Measurements from ENCODE around the gene MKI67. TPM values are rescaled to one million over a fixed set of nuclear protein-coding genes. Genes with fewer than 3 reads are reported as not detected.

The MKI67 gene
- polyA plus RNA-seq, 1 donor from 2014 or later: 0.16 TPM

GRCh38 chr10:128065881-128066534, 60.2 kb downstream of the MKI67 start:
- H3K9me3 ChIP-seq (ENCODE audit: low read length): no peaks in the 10 kb centered on the region
- H3K36me3 ChIP-seq (ENCODE audit: insufficient read depth, low read length): no peaks in the 10 kb centered on the region
- no peak overlapping the region for H2AFZ ChIP-seq (ENCODE audit: low read depth, low read length)
- H3K4me3 ChIP-seq (ENCODE audit: low read length): no peak overlapping the region
- H3K27me3 ChIP-seq (ENCODE audit: insufficient read depth, low read depth, low read length): no peaks in the 10 kb centered on the region
- no peaks in the 10 kb centered on the region for H3F3A ChIP-seq (ENCODE audit: insufficient read depth, low read length, poor library complexity, severe bottlenecking)
- no peaks in the 10 kb centered on the region for H4K20me1 ChIP-seq (ENCODE audit: insufficient read depth)
- no peak overlapping the region for H3K27ac ChIP-seq (ENCODE audit: low read length)
- TF ChIP-seq, protein P1, sequence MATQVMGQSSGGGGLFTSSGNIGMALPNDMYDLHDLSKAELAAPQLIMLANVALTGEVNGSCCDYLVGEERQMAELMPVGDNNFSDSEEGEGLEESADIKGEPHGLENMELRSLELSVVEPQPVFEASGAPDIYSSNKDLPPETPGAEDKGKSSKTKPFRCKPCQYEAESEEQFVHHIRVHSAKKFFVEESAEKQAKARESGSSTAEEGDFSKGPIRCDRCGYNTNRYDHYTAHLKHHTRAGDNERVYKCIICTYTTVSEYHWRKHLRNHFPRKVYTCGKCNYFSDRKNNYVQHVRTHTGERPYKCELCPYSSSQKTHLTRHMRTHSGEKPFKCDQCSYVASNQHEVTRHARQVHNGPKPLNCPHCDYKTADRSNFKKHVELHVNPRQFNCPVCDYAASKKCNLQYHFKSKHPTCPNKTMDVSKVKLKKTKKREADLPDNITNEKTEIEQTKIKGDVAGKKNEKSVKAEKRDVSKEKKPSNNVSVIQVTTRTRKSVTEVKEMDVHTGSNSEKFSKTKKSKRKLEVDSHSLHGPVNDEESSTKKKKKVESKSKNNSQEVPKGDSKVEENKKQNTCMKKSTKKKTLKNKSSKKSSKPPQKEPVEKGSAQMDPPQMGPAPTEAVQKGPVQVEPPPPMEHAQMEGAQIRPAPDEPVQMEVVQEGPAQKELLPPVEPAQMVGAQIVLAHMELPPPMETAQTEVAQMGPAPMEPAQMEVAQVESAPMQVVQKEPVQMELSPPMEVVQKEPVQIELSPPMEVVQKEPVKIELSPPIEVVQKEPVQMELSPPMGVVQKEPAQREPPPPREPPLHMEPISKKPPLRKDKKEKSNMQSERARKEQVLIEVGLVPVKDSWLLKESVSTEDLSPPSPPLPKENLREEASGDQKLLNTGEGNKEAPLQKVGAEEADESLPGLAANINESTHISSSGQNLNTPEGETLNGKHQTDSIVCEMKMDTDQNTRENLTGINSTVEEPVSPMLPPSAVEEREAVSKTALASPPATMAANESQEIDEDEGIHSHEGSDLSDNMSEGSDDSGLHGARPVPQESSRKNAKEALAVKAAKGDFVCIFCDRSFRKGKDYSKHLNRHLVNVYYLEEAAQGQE (IDR thresholded peaks at IDR 0.05; ENCODE audit: borderline replicate concordance): no peak
- TF ChIP-seq RAD21 (conservative IDR thresholded peaks at IDR 0.05): no peak
- no peak for TF ChIP-seq MXI1 (conservative IDR thresholded peaks at IDR 0.05; ENCODE audit: poor library complexity, severe bottlenecking)
- no peak for TF ChIP-seq POLR2AphosphoS5 (IDR thresholded peaks at IDR 0.05)
- TF ChIP-seq EP300 (conservative IDR thresholded peaks at IDR 0.05; ENCODE audit: poor library complexity, severe bottlenecking): no peak
- TF ChIP-seq EZH2 (IDR thresholded peaks at IDR 0.05; ENCODE audit: borderline replicate concordance, insufficient read depth, low read length, poor library complexity, severe bottlenecking): no peak
- TF ChIP-seq SMC3 (conservative IDR thresholded peaks at IDR 0.05; ENCODE audit: poor library complexity): no peak
- TF ChIP-seq, protein P2, sequence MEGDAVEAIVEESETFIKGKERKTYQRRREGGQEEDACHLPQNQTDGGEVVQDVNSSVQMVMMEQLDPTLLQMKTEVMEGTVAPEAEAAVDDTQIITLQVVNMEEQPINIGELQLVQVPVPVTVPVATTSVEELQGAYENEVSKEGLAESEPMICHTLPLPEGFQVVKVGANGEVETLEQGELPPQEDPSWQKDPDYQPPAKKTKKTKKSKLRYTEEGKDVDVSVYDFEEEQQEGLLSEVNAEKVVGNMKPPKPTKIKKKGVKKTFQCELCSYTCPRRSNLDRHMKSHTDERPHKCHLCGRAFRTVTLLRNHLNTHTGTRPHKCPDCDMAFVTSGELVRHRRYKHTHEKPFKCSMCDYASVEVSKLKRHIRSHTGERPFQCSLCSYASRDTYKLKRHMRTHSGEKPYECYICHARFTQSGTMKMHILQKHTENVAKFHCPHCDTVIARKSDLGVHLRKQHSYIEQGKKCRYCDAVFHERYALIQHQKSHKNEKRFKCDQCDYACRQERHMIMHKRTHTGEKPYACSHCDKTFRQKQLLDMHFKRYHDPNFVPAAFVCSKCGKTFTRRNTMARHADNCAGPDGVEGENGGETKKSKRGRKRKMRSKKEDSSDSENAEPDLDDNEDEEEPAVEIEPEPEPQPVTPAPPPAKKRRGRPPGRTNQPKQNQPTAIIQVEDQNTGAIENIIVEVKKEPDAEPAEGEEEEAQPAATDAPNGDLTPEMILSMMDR (IDR thresholded peaks at IDR 0.05; ENCODE audit: poor library complexity, severe bottlenecking): no peak
- no peak for TF ChIP-seq TAF1 (IDR thresholded peaks at IDR 0.05; ENCODE audit: low read depth)
- no peak overlapping the region for H3K4me2 ChIP-seq (ENCODE audit: low read length)
- H3K9me2 ChIP-seq (ENCODE audit: insufficient read depth, low read length): no peaks in the 10 kb centered on the region
- no peak overlapping the region for H3K9ac ChIP-seq (ENCODE audit: low read length)
- no peaks in the 10 kb centered on the region for H3K79me2 ChIP-seq (replicated peaks; ENCODE audit: insufficient read depth, low read length)

GRCh38 chr10:128064970-128065580, 61.1 kb downstream of the MKI67 start:
- H3K4me2 ChIP-seq (ENCODE audit: low read length): no peak overlapping the region
- H3F3A ChIP-seq (ENCODE audit: insufficient read depth, low read length, poor library complexity, severe bottlenecking): no peaks in the 10 kb centered on the region
- TF ChIP-seq TAF1 (IDR thresholded peaks at IDR 0.05; ENCODE audit: low read depth): no peak
- TF ChIP-seq POLR2AphosphoS5 (IDR thresholded peaks at IDR 0.05): no peak
- TF ChIP-seq EZH2 (IDR thresholded peaks at IDR 0.05; ENCODE audit: borderline replicate concordance, insufficient read depth, low read length, poor library complexity, severe bottlenecking): no peak
- TF ChIP-seq SMC3 (conservative IDR thresholded peaks at IDR 0.05; ENCODE audit: poor library complexity): no peak
- TF ChIP-seq EP300 (conservative IDR thresholded peaks at IDR 0.05; ENCODE audit: poor library complexity, severe bottlenecking): no peak
- TF ChIP-seq MXI1 (conservative IDR thresholded peaks at IDR 0.05; ENCODE audit: poor library complexity, severe bottlenecking): no peak
- TF ChIP-seq, protein P1 (IDR thresholded peaks at IDR 0.05; ENCODE audit: borderline replicate concordance): no peak
- TF ChIP-seq RAD21 (conservative IDR thresholded peaks at IDR 0.05): no peak
- TF ChIP-seq, protein P2 (IDR thresholded peaks at IDR 0.05; ENCODE audit: poor library complexity, severe bottlenecking): no peak
- no peaks in the 10 kb centered on the region for H3K27me3 ChIP-seq (ENCODE audit: insufficient read depth, low read depth, low read length)
- H3K9me3 ChIP-seq (ENCODE audit: low read length): no peaks in the 10 kb centered on the region
- no peak overlapping the region for H3K4me3 ChIP-seq (ENCODE audit: low read length)
- H3K79me2 ChIP-seq (replicated peaks; ENCODE audit: insufficient read depth, low read length): no peaks in the 10 kb centered on the region
- no peak overlapping the region for H3K27ac ChIP-seq (ENCODE audit: low read length)
- H3K9ac ChIP-seq (ENCODE audit: low read length): no peak overlapping the region
- no peak overlapping the region for H2AFZ ChIP-seq (ENCODE audit: low read depth, low read length)
- no peaks in the 10 kb centered on the region for H3K9me2 ChIP-seq (ENCODE audit: insufficient read depth, low read length)
- H3K36me3 ChIP-seq (ENCODE audit: insufficient read depth, low read length): no peaks in the 10 kb centered on the region
- no peaks in the 10 kb centered on the region for H4K20me1 ChIP-seq (ENCODE audit: insufficient read depth)
